WTC11 (cell line): ENCODE results near the gene ALKBH6.

Experiments
- CTCF ChIP-seq: fragments of 200-600 bp; IDR thresholded peaks from 2 replicates; pipeline ENCODE4 v1.8.0; 2022; ENCODE audit warnings: antibody characterized with exemption
- ETV6 ChIP-seq: sonication (generic); formaldehyde crosslinking; IDR thresholded peaks from 2 replicates; pipeline ENCODE4 v1.8.1; 2022; ENCODE audit warnings: mild to moderate bottlenecking, missing genetic modification reagents
- GABPB1 ChIP-seq: sonication (generic); formaldehyde crosslinking; IDR thresholded peaks from 2 replicates; pipeline ENCODE4 v1.8.1; 2023; ENCODE audit warnings: mild to moderate bottlenecking, missing genetic modification reagents
- IRF2 ChIP-seq: sonication (generic); formaldehyde crosslinking; IDR thresholded peaks from 2 replicates; pipeline ENCODE4 v1.8.0; 2022; ENCODE audit warnings: low read depth, missing genetic modification reagents, borderline replicate concordance
- MXD4 ChIP-seq: fragments of 250-450 bp; sonication (Bioruptor Pico); IDR thresholded peaks from 2 replicates; pipeline ENCODE4 v1.8.0; 2021; ENCODE audit warnings: mild to moderate bottlenecking, moderate library complexity, borderline replicate concordance
- NFATC4 ChIP-seq: fragments of 250-450 bp; sonication (Bioruptor Pico); IDR thresholded peaks from 2 replicates; pipeline ENCODE4 v1.9.0; 2021; ENCODE audit warnings: mild to moderate bottlenecking
- NR2C2 ChIP-seq: sonication (generic); formaldehyde crosslinking; IDR thresholded peaks from 2 replicates; pipeline ENCODE4 v1.8.0; 2022; ENCODE audit warnings: mild to moderate bottlenecking, missing genetic modification reagents
- RELA ChIP-seq: sonication (generic); formaldehyde crosslinking; IDR thresholded peaks from 2 replicates; pipeline ENCODE4 v1.8.1; 2022; ENCODE audit warnings: missing genetic modification reagents, mild to moderate bottlenecking, borderline replicate concordance
- TEAD1 ChIP-seq: sonication (generic); formaldehyde crosslinking; IDR thresholded peaks from 2 replicates; pipeline ENCODE4 v1.8.0; 2022; ENCODE audit warnings: mild to moderate bottlenecking, missing genetic modification reagents
- ZNF263 ChIP-seq: sonication (generic); formaldehyde crosslinking; IDR thresholded peaks from 2 replicates; pipeline ENCODE4 v1.8.1; 2022; ENCODE audit warnings: low read depth, mild to moderate bottlenecking, moderate library complexity, missing genetic modification reagents
- ZSCAN18 ChIP-seq: fragments of 250-450 bp; sonication (Bioruptor Pico); IDR thresholded peaks from 2 replicates; pipeline ENCODE4 v2.1.2; 2022; ENCODE audit warnings: mild to moderate bottlenecking, moderate library complexity

- TF ChIP-seq TEAD1 (CRISPR knock-in tag), result no peak
- no peak for TF ChIP-seq ETV6 (CRISPR knock-in tag)
- no peak for TF ChIP-seq CTCF
- no peak for TF ChIP-seq NR2C2 (CRISPR knock-in tag)
- TF ChIP-seq MXD4, result no peak
- TF ChIP-seq GABPB1 (CRISPR knock-in tag), result no peak
- no peak for TF ChIP-seq RELA
- no peak for TF ChIP-seq ZSCAN18 (CRISPR knock-in tag)
- no peak for TF ChIP-seq IRF2 (CRISPR knock-in tag)
- TF ChIP-seq ZNF263 (CRISPR knock-in tag), result no peak
- TF ChIP-seq NFATC4 (CRISPR knock-in tag), result no peak
Measured at GRCh38 chr19:35993923-35994598, 20.0 kb downstream of the ALKBH6 start.
